Vagina (tissue), 2 donors: ENCODE results near the gene TSPEAR. TPM values are rescaled to one million over a fixed set of nuclear protein-coding genes. Genes with fewer than 3 reads are reported as not detected.

Source experiments
- DNase-seq, 2 donors: peaks; one replicate each; pipeline ENCODE4 v3.0.0-alpha.2; 2017; ENCODE audit errors: extremely low spot score in 2 of 2
- H3K27ac ChIP-seq: fragments of 200-600 bp; sonication (generic); one replicate; pipeline ENCODE4 v1.5.1; 2019
- H3K27me3 ChIP-seq: fragments of 200-600 bp; sonication (generic); one replicate; pipeline ENCODE4 v1.5.1; 2019
- H3K36me3 ChIP-seq, 2 donors: fragments of 200-600 bp; sonication (generic); one replicate each; pipeline ENCODE4 v1.5.1; 2017 to 2019
- H3K4me1 ChIP-seq: fragments of 200-600 bp; sonication (generic); one replicate; pipeline ENCODE4 v1.5.1; 2019
- H3K4me3 ChIP-seq, 2 donors: fragments of 200-600 bp; sonication (generic); 1 replicate in 1 of 2; 2 replicates in 1 of 2; pipeline ENCODE4 v1.5.1; 2016 to 2019
- H3K9me3 ChIP-seq: fragments of 200-600 bp; sonication (generic); one replicate; pipeline ENCODE4 v1.5.1; 2019
- POLR2A ChIP-seq, 2 donors: fragments of 450-650 bp; IDR thresholded peaks; one replicate each; pipeline ENCODE4 v1.6.1; 2017; ENCODE audit warnings: antibody characterized with exemption in 2 of 2, mild to moderate bottlenecking in 2 of 2, moderate library complexity in 2 of 2
- POLR2AphosphoS5 ChIP-seq, 2 donors: sonication (generic); formaldehyde crosslinking; IDR thresholded peaks; one replicate each; pipeline ENCODE4 v1.9.0; 2017; ENCODE audit warnings: antibody characterized with exemption in 2 of 2, mild to moderate bottlenecking in 2 of 2, low read depth in 1 of 2; ENCODE audit not compliant: insufficient read depth in 1 of 2
- intact Hi-C: fragments of 100-400 bp; cut with DNase I; formaldehyde crosslinking; loops from one replicate; pipeline ENCODE4 v1.15.1; 2023
- total RNA-seq: library from RNA; depleted of rRNA; stranded (reverse); fragments of >200 nt; gene quantifications from one replicate; pipeline ENCODE4 v1.2.3, GENCODE V29; 2016
- TF ChIP-seq, protein P1 (sequence below), 3 experiments: fragments of 450-650 bp in 2 of 3; fragments of 200-600 bp in 1 of 3; sonication (generic) in 1 of 3; IDR thresholded peaks; one replicate each; pipeline ENCODE4 v1.5.1; 2017 to 2019; ENCODE audit warnings: antibody characterized with exemption in 3 of 3, mild to moderate bottlenecking in 2 of 3, moderate library complexity in 2 of 3

TSPEAR gene
- total RNA-seq, 1 donor from 2014 or later: not detected

DNA sequence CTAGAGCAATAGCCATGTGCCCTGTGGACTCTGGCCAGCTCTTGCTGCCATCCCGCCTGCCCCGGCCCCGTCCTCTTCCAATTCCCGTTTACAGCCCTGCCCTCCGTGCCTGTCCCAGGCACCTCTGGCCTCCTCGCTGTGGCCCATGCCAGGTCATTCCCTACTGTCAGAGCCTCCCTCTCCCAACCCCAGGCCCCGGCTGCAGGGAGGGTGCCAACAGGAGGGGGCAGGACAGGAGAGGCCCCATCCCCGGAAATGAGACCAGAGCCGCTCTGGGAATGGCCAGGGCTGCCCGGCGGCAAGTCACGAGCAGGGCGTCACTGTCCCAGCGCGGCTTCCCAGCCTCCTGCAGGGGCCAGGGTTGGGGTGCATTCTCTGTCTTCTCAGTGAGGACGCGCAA lies 23.5 kb upstream of the TSPEAR start:
- H3K36me3 ChIP-seq: no peaks in the 10 kb centered on the region
- no peak overlapping the region for H3K4me3 ChIP-seq
- no peaks in the 10 kb centered on the region for H3K27me3 ChIP-seq
- intact Hi-C loops: no loop called here
- H3K27ac ChIP-seq: no peak overlapping the region
- no peak for DNase-seq
- H3K4me1 ChIP-seq: no peaks in the 10 kb centered on the region
- TF ChIP-seq, protein P1, sequence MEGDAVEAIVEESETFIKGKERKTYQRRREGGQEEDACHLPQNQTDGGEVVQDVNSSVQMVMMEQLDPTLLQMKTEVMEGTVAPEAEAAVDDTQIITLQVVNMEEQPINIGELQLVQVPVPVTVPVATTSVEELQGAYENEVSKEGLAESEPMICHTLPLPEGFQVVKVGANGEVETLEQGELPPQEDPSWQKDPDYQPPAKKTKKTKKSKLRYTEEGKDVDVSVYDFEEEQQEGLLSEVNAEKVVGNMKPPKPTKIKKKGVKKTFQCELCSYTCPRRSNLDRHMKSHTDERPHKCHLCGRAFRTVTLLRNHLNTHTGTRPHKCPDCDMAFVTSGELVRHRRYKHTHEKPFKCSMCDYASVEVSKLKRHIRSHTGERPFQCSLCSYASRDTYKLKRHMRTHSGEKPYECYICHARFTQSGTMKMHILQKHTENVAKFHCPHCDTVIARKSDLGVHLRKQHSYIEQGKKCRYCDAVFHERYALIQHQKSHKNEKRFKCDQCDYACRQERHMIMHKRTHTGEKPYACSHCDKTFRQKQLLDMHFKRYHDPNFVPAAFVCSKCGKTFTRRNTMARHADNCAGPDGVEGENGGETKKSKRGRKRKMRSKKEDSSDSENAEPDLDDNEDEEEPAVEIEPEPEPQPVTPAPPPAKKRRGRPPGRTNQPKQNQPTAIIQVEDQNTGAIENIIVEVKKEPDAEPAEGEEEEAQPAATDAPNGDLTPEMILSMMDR (IDR thresholded peaks at IDR 0.05): no peak
- TF ChIP-seq POLR2AphosphoS5 (IDR thresholded peaks at IDR 0.05; ENCODE audit: insufficient read depth in 1 of 2, low read depth in 1 of 2): no peak
- no peak for TF ChIP-seq POLR2A (IDR thresholded peaks at IDR 0.05)
- peaks cover 12% of the 10 kb centered on the region for H3K9me3 ChIP-seq

DNA sequence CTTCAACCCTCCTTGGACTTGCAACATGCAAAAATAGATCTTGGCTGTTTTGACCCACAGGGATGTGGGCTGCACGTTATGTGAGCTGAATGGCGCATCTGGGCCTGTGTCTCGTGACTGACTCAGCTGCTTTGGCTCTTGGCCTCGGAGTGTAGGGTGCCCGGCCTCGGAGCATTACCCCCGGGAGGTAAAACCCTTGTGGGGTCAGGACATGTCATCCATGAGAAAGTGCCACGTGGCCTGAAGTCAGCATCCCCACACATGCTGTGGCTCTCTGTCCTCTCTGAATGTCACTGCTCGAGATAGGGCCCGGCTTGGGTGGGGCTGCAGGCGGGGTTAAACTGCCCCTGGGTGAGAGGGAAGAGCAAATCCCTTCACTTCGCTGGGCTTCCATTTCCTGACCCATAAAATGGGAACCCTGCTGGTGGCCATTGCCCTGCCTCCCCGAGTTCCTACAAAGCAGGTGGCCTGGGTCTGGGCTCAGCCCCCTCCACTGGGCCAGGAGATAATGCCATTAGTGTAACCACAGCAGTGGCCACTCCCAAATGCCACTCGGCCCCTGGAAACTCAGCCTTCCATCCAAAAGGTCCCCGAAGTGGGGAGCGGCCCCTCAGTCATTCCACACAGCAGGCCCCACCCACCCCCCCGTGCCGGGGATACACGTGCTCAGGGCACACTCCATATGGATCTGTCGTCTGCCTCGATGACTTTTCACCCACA lies 22.8 kb upstream of the TSPEAR start:
- Histone ChIP-seq H3K4me1 (no peaks in the 10 kb centered on the region), H3K9me3 (peaks cover 12% of the 10 kb centered on the region), H3K36me3 (no peaks in the 10 kb centered on the region), H3K27ac (no peak overlapping the region), H3K27me3 (no peaks in the 10 kb centered on the region), H3K4me3 (no peak overlapping the region)
- TF ChIP-seq POLR2AphosphoS5 (IDR thresholded peaks at IDR 0.05; ENCODE audit: insufficient read depth in 1 of 2, low read depth in 1 of 2) (no peak), POLR2A (IDR thresholded peaks at IDR 0.05) (no peak)
- TF ChIP-seq, protein P1 (IDR thresholded peaks at IDR 0.05): no peak
- no peak for DNase-seq
- intact Hi-C loops: no loop called here

DNA sequence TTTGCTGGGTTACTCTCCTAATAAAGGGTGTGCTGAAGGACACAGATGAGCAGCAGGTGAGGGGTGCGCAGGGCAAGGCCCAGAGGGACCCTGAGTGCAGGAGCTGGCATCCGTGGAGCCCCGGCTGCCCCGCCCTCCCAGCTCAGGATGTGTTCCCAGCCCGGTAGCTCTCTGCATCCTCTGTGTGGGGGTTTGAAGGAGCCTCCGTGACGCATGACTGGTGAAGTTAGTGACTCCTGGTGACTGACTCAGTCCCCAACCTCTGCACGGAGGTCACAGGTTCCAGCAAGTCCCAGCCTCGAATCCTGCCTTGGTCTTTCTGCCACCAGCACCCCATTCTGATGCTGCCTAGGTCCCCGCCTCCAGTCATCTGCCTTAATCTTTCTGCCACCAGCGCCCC lies 21.6 kb upstream of the TSPEAR start:
- H3K36me3 ChIP-seq: no peaks in the 10 kb centered on the region
- DNase-seq: no peak
- H3K27me3 ChIP-seq: no peaks in the 10 kb centered on the region
- TF ChIP-seq POLR2AphosphoS5 (IDR thresholded peaks at IDR 0.05; ENCODE audit: insufficient read depth in 1 of 2, low read depth in 1 of 2): no peak
- no peak for TF ChIP-seq POLR2A (IDR thresholded peaks at IDR 0.05)
- TF ChIP-seq, protein P1 (IDR thresholded peaks at IDR 0.05): no peak
- no peaks in the 10 kb centered on the region for H3K4me1 ChIP-seq
- H3K9me3 ChIP-seq: peaks cover 8% of the 10 kb centered on the region
- intact Hi-C loops: no loop called here
- H3K4me3 ChIP-seq: no peak overlapping the region
- no peak overlapping the region for H3K27ac ChIP-seq

DNA sequence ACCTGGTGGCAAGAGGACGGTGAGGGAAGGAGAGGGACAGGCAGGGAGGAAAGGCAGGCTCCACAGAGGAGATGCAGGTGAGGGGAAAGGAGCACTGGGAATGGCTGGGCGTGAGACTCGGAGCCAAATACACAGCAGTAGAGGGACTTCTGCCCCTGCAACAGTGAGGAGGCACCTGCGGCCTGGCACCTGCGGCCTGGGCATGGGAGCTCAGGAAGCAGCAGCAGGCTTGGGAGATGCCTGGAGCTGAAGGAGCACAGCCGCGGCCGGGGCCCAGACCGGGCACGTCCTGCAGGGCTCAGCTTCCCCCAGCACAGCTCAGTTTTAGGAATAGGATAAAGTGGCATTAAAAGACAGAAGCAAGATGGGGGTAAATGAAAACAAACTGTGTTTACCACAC lies 20.9 kb upstream of the TSPEAR start:
- Histone ChIP-seq H3K9me3 (peaks cover 1% of the 10 kb centered on the region), H3K4me1 (no peaks in the 10 kb centered on the region), H3K36me3 (no peaks in the 10 kb centered on the region), H3K27me3 (no peaks in the 10 kb centered on the region), H3K27ac (no peak overlapping the region), H3K4me3 (no peak overlapping the region)
- TF ChIP-seq POLR2AphosphoS5 (IDR thresholded peaks at IDR 0.05; ENCODE audit: insufficient read depth in 1 of 2, low read depth in 1 of 2) (no peak), POLR2A (IDR thresholded peaks at IDR 0.05) (no peak)
- TF ChIP-seq, protein P1 (IDR thresholded peaks at IDR 0.05): no peak
- intact Hi-C loops: no loop called here
- DNase-seq: no peak

DNA sequence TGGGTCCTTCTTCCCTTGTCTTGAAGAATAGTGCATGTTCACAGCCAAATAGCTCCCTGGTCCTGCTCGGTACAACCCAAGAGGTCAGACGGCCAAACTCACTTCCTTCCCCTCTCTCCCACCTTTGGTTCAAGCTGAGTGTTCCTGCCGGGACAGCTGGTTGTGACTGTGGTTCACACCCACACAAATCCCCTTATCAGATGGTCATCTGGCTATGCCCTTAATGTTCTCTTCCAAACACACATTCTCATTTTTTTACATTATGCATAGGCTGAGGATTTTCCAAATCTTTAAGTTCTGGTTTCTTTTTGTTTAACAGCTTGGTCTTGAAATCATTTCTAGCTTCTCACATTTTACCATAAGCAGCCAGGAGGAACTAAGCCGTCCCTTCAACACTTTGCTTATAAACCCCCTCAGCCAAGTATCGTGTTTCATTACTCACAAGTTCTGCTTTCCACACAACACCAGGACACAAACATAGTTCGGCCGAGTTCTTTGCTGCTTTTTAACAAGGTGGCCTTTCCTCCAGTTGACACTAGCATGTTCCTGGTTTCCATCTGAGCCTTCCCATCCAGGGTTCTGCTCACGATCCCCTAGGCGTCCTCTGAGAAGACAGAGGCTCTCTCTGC lies 19.7 kb upstream of the TSPEAR start:
- H3K36me3 ChIP-seq: no peaks in the 10 kb centered on the region
- no peak overlapping the region for H3K4me3 ChIP-seq
- TF ChIP-seq POLR2A (IDR thresholded peaks at IDR 0.05) (no peak), POLR2AphosphoS5 (IDR thresholded peaks at IDR 0.05; ENCODE audit: insufficient read depth in 1 of 2, low read depth in 1 of 2) (no peak)
- TF ChIP-seq, protein P1 (IDR thresholded peaks at IDR 0.05): no peak
- DNase-seq: no peak
- H3K4me1 ChIP-seq: no peaks in the 10 kb centered on the region
- no peaks in the 10 kb centered on the region for H3K27me3 ChIP-seq
- H3K27ac ChIP-seq: no peak overlapping the region
- intact Hi-C loops: no loop called here
- H3K9me3 ChIP-seq: no peaks in the 10 kb centered on the region
